ENCODE measurements around the gene CPLANE2. TPM values are rescaled to one million over a fixed set of nuclear protein-coding genes. Genes with fewer than 3 reads are reported as not detected.

CPLANE2 gene
- total RNA-seq, 1 experiment from 2014 or later, result 5.0 TPM

DNA sequence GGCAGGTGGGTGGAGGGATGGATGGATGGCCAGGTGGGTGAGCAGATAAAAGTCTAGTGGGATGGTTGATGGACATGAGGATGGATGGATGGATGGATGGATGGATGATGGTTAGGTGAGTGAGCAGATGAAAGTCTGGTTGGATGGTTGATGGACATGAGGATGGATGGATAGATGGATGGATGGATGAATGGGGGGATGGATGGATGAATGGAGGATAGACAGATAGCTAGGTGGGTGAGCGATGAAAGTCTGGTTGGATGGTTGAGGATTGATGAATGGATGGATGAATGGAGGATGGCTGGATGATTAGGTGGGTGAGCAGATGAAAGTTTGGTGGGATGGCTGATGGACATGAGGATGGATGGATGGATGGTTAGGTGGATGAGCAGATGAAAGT, 15.5 kb downstream of the CPLANE2 start:
- ChIA-PET CTCF (no interaction called here), POLR2A (interaction anchor here (0.6 kb wide), 1 partner anchor 695 kb away, joined by 4 read pairs; the partner anchor contains the start of gene DNAJC16)
- no peak for TF ChIP-seq NR2C2 (CRISPR knock-in tag; IDR thresholded peaks at IDR 0.05)
- TF ChIP-seq IRF2 (CRISPR knock-in tag; IDR thresholded peaks at IDR 0.05; ENCODE audit: borderline replicate concordance, low read depth), result no peak
- TF ChIP-seq ESRRA (CRISPR knock-in tag; IDR thresholded peaks at IDR 0.05; ENCODE audit: borderline replicate concordance), result no peak
- TF ChIP-seq NR1H2 (CRISPR knock-in tag; IDR thresholded peaks at IDR 0.05), result no peak
- TF ChIP-seq, protein P1, sequence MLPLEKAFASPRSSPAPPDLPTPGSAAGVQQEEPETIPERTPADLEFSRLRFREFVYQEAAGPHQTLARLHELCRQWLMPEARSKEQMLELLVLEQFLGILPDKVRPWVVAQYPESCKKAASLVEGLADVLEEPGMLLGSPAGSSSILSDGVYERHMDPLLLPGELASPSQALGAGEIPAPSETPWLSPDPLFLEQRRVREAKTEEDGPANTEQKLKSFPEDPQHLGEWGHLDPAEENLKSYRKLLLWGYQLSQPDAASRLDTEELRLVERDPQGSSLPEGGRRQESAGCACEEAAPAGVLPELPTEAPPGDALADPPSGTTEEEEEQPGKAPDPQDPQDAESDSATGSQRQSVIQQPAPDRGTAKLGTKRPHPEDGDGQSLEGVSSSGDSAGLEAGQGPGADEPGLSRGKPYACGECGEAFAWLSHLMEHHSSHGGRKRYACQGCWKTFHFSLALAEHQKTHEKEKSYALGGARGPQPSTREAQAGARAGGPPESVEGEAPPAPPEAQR (CRISPR knock-in tag; IDR thresholded peaks at IDR 0.05), result no peak
- no peak for TF ChIP-seq ZBTB21 (CRISPR knock-in tag; IDR thresholded peaks at IDR 0.05; ENCODE audit: borderline replicate concordance)
- no peak for TF ChIP-seq ETV6 (CRISPR knock-in tag; IDR thresholded peaks at IDR 0.05)
- no peak for TF ChIP-seq TCF7 (CRISPR knock-in tag; IDR thresholded peaks at IDR 0.05; ENCODE audit: low read depth)
- no peak for TF ChIP-seq CBFB (CRISPR knock-in tag; IDR thresholded peaks at IDR 0.05; ENCODE audit: low read depth)
- no peak for TF ChIP-seq GTF2I (CRISPR knock-in tag; conservative IDR thresholded peaks at IDR 0.05)
- no peak for TF ChIP-seq KAT7 (CRISPR knock-in tag; IDR thresholded peaks at IDR 0.05; ENCODE audit: borderline replicate concordance)
- TF ChIP-seq PREB (CRISPR knock-in tag; IDR thresholded peaks at IDR 0.05; ENCODE audit: borderline replicate concordance), result no peak
- TF ChIP-seq SOX15 (CRISPR knock-in tag; IDR thresholded peaks at IDR 0.05), result no peak
- TF ChIP-seq ZNF425 (CRISPR knock-in tag; conservative IDR thresholded peaks at IDR 0.05), result no peak
- TF ChIP-seq ATF2 (CRISPR knock-in tag; IDR thresholded peaks at IDR 0.05; ENCODE audit: borderline replicate concordance, low read depth), result no peak
- Mint-ChIP-seq H3K27ac (no peak overlapping the region), H3K4me3 (no peak overlapping the region), H3K36me3 (no peaks in the 10 kb centered on the region), H3K9me3 (no peaks in the 10 kb centered on the region), H3K27me3 (ENCODE audit: low read depth) (peaks cover 61% of the 10 kb centered on the region), H3K4me1 (peaks cover 18% of the 10 kb centered on the region)
- ATAC-seq (no peak), DNase-seq (ENCODE audit: low spot score) (no peak)

DNA sequence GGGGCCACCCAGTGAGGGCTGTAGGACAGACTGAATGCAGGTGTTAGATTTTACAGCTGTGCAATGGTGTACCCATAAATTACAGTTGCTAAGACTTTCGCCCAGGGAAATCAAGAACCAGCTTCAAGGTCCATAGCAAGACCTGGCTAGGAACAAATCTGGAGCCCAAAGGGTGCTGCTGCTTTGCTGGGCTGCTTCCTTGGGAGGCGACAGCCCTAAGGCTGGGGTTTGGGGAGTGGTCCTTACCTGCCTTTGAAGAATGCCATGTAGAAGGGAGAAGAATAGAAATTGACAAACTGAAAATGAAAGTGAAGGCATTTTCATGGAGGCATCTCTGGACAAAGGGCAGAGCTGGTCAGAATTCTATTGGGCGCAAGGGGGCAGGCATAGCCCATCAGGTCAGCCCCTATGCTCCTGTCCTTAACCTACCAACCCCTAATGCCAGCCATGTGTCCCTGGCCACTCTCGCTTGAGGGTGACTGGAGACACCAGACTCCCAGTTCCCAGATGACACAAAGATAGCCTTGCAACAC, 16.9 kb downstream of the CPLANE2 start:
- Mint-ChIP-seq H3K4me3 (no peak overlapping the region), H3K36me3 (no peaks in the 10 kb centered on the region), H3K4me1 (peaks cover 17% of the 10 kb centered on the region), H3K9me3 (no peaks in the 10 kb centered on the region), H3K27ac (no peak overlapping the region), H3K27me3 (ENCODE audit: low read depth) (peaks cover 50% of the 10 kb centered on the region)
- ChIA-PET POLR2A (no interaction called here), CTCF (no interaction called here)
- DNase-seq (ENCODE audit: low spot score) (no peak), ATAC-seq (no peak)
- TF ChIP-seq, protein P2, sequence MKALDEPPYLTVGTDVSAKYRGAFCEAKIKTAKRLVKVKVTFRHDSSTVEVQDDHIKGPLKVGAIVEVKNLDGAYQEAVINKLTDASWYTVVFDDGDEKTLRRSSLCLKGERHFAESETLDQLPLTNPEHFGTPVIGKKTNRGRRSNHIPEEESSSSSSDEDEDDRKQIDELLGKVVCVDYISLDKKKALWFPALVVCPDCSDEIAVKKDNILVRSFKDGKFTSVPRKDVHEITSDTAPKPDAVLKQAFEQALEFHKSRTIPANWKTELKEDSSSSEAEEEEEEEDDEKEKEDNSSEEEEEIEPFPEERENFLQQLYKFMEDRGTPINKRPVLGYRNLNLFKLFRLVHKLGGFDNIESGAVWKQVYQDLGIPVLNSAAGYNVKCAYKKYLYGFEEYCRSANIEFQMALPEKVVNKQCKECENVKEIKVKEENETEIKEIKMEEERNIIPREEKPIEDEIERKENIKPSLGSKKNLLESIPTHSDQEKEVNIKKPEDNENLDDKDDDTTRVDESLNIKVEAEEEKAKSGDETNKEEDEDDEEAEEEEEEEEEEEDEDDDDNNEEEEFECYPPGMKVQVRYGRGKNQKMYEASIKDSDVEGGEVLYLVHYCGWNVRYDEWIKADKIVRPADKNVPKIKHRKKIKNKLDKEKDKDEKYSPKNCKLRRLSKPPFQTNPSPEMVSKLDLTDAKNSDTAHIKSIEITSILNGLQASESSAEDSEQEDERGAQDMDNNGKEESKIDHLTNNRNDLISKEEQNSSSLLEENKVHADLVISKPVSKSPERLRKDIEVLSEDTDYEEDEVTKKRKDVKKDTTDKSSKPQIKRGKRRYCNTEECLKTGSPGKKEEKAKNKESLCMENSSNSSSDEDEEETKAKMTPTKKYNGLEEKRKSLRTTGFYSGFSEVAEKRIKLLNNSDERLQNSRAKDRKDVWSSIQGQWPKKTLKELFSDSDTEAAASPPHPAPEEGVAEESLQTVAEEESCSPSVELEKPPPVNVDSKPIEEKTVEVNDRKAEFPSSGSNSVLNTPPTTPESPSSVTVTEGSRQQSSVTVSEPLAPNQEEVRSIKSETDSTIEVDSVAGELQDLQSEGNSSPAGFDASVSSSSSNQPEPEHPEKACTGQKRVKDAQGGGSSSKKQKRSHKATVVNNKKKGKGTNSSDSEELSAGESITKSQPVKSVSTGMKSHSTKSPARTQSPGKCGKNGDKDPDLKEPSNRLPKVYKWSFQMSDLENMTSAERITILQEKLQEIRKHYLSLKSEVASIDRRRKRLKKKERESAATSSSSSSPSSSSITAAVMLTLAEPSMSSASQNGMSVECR (CRISPR knock-in tag; IDR thresholded peaks at IDR 0.05; ENCODE audit: borderline replicate concordance), result no peak
- TF ChIP-seq ELF4 (CRISPR knock-in tag; IDR thresholded peaks at IDR 0.05; ENCODE audit: low read depth), result no peak
- no peak for TF ChIP-seq TEAD4 (CRISPR knock-in tag; IDR thresholded peaks at IDR 0.05)
- no peak for TF ChIP-seq ZNF416 (CRISPR knock-in tag; IDR thresholded peaks at IDR 0.05)
- TF ChIP-seq STAT6 (CRISPR knock-in tag; conservative IDR thresholded peaks at IDR 0.05; ENCODE audit: low read depth), result no peak
- no peak for TF ChIP-seq KAT7 (CRISPR knock-in tag; IDR thresholded peaks at IDR 0.05; ENCODE audit: borderline replicate concordance)
- TF ChIP-seq, protein P1 (CRISPR knock-in tag; IDR thresholded peaks at IDR 0.05), result no peak

All from WTC11 (cell line).